Naive thymus-derived CD4-positive, alpha-beta T cell (primary cell): Measurements from ENCODE around the gene C4orf46. TPM values are rescaled to one million over a fixed set of nuclear protein-coding genes. Genes with fewer than 3 reads are reported as not detected.
A peak's percentile ranks its signal among the peaks of the same experiment; 100 is the strongest.

ENCODE experiments used
- ATAC-seq: fragments of 150-1000 bp; cut with Tn5 transposase; 2 replicates; pipeline ENCODE4 v1.10.0; 2021; ENCODE audit warnings: mild to moderate bottlenecking, moderate library complexity
- CTCF ChIA-PET: fragments of 350-600 bp; sonication (Branson Sonifier 250); formaldehyde crosslinking; loops from one replicate; lab custom pipeline; 2021; ENCODE audit warnings: antibody characterized with exemption; lab: Charles Lee
- POLR2A ChIA-PET: fragments of 350-600 bp; sonication (Branson Sonifier 250); formaldehyde crosslinking; loops from one replicate; lab custom pipeline; 2021; ENCODE audit warnings: antibody characterized with exemption, inconsistent platforms; lab: Charles Lee
- DNase-seq, 9 donors: peaks; one replicate each; pipeline versions ENCODE4 v3.0.0 to v3.0.0-alpha.2; 2020 to 2022; ENCODE audit warnings: mixed read lengths in 1 of 9
- H3K27ac ChIP-seq: one replicate; pipeline ENCODE4 v1.7.0; 2013; ENCODE audit warnings: mild to moderate bottlenecking, low read depth, low read length, moderate library complexity
- H3K27me3 ChIP-seq, 2 donors: one replicate each; pipeline ENCODE4 v1.7.0; 2013; ENCODE audit warnings: low read length in 2 of 2, mild to moderate bottlenecking in 2 of 2, moderate library complexity in 2 of 2; ENCODE audit not compliant: control insufficient read depth in 2 of 2, insufficient read depth in 2 of 2
- H3K36me3 ChIP-seq, 3 experiments: 1 replicate in 2 of 3; 2 replicates in 1 of 3; pipeline ENCODE4 v1.7.0; 2013; ENCODE audit warnings: low read length in 3 of 3, mild to moderate bottlenecking in 3 of 3, moderate library complexity in 1 of 3; ENCODE audit not compliant: insufficient read depth in 3 of 3, control insufficient read depth in 2 of 3
- H3K4me1 ChIP-seq, 2 donors: one replicate each; pipeline ENCODE4 v1.7.0; 2013; ENCODE audit warnings: low read length in 2 of 2, mild to moderate bottlenecking in 2 of 2, moderate library complexity in 1 of 2; ENCODE audit not compliant: control insufficient read depth in 2 of 2, insufficient read depth in 2 of 2
- H3K4me3 ChIP-seq: 2 replicates; pipeline ENCODE4 v1.7.0; 2013; ENCODE audit warnings: mild to moderate bottlenecking, low read length
- H3K9me3 ChIP-seq, 3 experiments: 1 replicate in 2 of 3; 2 replicates in 1 of 3; pipeline ENCODE4 v1.7.0; 2013; ENCODE audit warnings: low read length in 3 of 3; ENCODE audit not compliant: control insufficient read depth in 2 of 3
- H3K27ac Mint-ChIP-seq, 9 donors: one replicate each; pipeline ENCODE4 v1.8.0; 2020 to 2022; ENCODE audit warnings: mixed read lengths in 9 of 9, mild to moderate bottlenecking in 8 of 9, moderate library complexity in 5 of 9, inconsistent platforms in 2 of 9
- H3K27me3 Mint-ChIP-seq, 5 donors: one replicate each; pipeline ENCODE4 v1.8.0; 2021 to 2022; ENCODE audit warnings: mixed read lengths in 5 of 5, mild to moderate bottlenecking in 1 of 5
- H3K36me3 Mint-ChIP-seq, 5 donors: one replicate each; pipeline ENCODE4 v1.8.0; 2020 to 2022; ENCODE audit warnings: mixed read lengths in 5 of 5, mild to moderate bottlenecking in 3 of 5, inconsistent platforms in 1 of 5
- H3K4me1 Mint-ChIP-seq, 7 donors: one replicate each; pipeline ENCODE4 v1.8.0; 2020 to 2022; ENCODE audit warnings: mixed read lengths in 7 of 7, mild to moderate bottlenecking in 3 of 7, inconsistent platforms in 1 of 7
- H3K4me3 Mint-ChIP-seq, 10 donors: one replicate each; pipeline ENCODE4 v1.8.0; 2020 to 2022; ENCODE audit warnings: mild to moderate bottlenecking in 10 of 10, mixed read lengths in 10 of 10, moderate library complexity in 6 of 10, inconsistent platforms in 2 of 10
- H3K9me3 Mint-ChIP-seq, 11 donors: one replicate each; pipeline ENCODE4 v1.8.0; 2020 to 2022; ENCODE audit warnings: mixed read lengths in 11 of 11, mild to moderate bottlenecking in 4 of 11, inconsistent platforms in 1 of 11, moderate library complexity in 1 of 11
- intact Hi-C, 2 donors: fragments of 100-400 bp; cut with micrococcal nuclease; formaldehyde crosslinking; loops; one replicate each; pipeline ENCODE4 v1.15.1; 2023
- polyA plus RNA-seq, 2 donors: library from polyadenylated mRNA; unstranded; fragments of 300-500 nt; fragmentation: Illumina TruSeq; gene quantifications; one replicate each; pipeline ENCODE4 v1.2.3, GENCODE V29; 2021
- total RNA-seq, 6 experiments: library from RNA in 5 of 6; stranded (reverse) in 5 of 6; gene quantifications; 1 replicate in 5 of 6; 2 replicates in 1 of 6; pipeline ENCODE4 v1.2.3 and lab custom pipeline; 2021 to 2026

Gene C4orf46
- total and polyA plus RNA-seq, 7 experiments from 2014 or later: 1.8 to 15.4 (median 4.2) TPM

GRCh38 chr4:158682066-158682465, 10.4 kb upstream of the C4orf46 start:
- CTCF ChIA-PET: no interaction called here
- DNase-seq: no peak
- POLR2A ChIA-PET: no interaction called here
- no peak overlapping the region for H3K4me3 Mint-ChIP-seq
- H3K4me1 Mint-ChIP-seq: peaks cover 0 to 9% (median under 1%) of the 10 kb centered on the region in 7 donors
- Histone ChIP-seq H3K4me1 (no peaks in the 10 kb centered on the region), H3K9me3 (no peaks in the 10 kb centered on the region), H3K4me3 (no peak overlapping the region), H3K27me3 (no peaks in the 10 kb centered on the region), H3K36me3 (peaks cover 0 to 8% (median 0%) of the 10 kb centered on the region in 3 experiments), H3K27ac (no peak overlapping the region)
- intact Hi-C loops: no loop called here
- H3K9me3 Mint-ChIP-seq: peaks cover 0 to 2% (median 0%) of the 10 kb centered on the region in 11 donors
- H3K27me3 Mint-ChIP-seq: no peaks in the 10 kb centered on the region
- H3K36me3 Mint-ChIP-seq: peaks cover 4 to 31% (median 7%) of the 10 kb centered on the region in 5 donors
- H3K27ac Mint-ChIP-seq: no peak overlapping the region
- ATAC-seq: no peak

- intact Hi-C loops: no loop called here
- no peak overlapping the region for H3K27ac ChIP-seq
- H3K27me3 ChIP-seq: no peaks in the 10 kb centered on the region
- H3K36me3 ChIP-seq: peaks cover 0 to 8% (median 0%) of the 10 kb centered on the region in 3 experiments
- no peak overlapping the region for H3K4me3 ChIP-seq
- Mint-ChIP-seq H3K9me3 (peaks cover 0 to 2% (median 0%) of the 10 kb centered on the region in 11 donors), H3K4me1 (peaks cover 0 to 13% (median 3%) of the 10 kb centered on the region in 7 donors), H3K27ac (no peak overlapping the region), H3K36me3 (peaks cover 4 to 28% (median 7%) of the 10 kb centered on the region in 5 donors), H3K27me3 (no peaks in the 10 kb centered on the region), H3K4me3 (no peak overlapping the region)
- POLR2A ChIA-PET: no interaction called here
- H3K4me1 ChIP-seq: no peaks in the 10 kb centered on the region
- no peak for DNase-seq
- no peak for ATAC-seq
- CTCF ChIA-PET: no interaction called here
- no peaks in the 10 kb centered on the region for H3K9me3 ChIP-seq
Observed at GRCh38 chr4:158681629-158682028, 9.9 kb upstream of the C4orf46 start.

- Histone ChIP-seq H3K4me3 (no peak overlapping the region), H3K27ac (no peak overlapping the region), H3K27me3 (no peaks in the 10 kb centered on the region), H3K9me3 (no peaks in the 10 kb centered on the region), H3K4me1 (no peaks in the 10 kb centered on the region), H3K36me3 (peaks cover 0 to 8% (median 0%) of the 10 kb centered on the region in 3 experiments)
- H3K4me1 Mint-ChIP-seq: peaks cover 2 to 25% (median 11%) of the 10 kb centered on the region in 7 donors
- no peak for ATAC-seq
- peaks cover 4 to 15% (median 7%) of the 10 kb centered on the region in 5 donors for H3K36me3 Mint-ChIP-seq
- POLR2A ChIA-PET: no interaction called here
- no peak overlapping the region for H3K4me3 Mint-ChIP-seq
- no peak for DNase-seq
- H3K27ac Mint-ChIP-seq: no peak overlapping the region
- intact Hi-C loops: no loop called here
- peaks cover 0 to 2% (median 0%) of the 10 kb centered on the region in 11 donors for H3K9me3 Mint-ChIP-seq
- no peaks in the 10 kb centered on the region for H3K27me3 Mint-ChIP-seq
- CTCF ChIA-PET: no interaction called here
Observed at GRCh38 chr4:158678767-158679166, 7.1 kb upstream of the C4orf46 start.

DNA sequence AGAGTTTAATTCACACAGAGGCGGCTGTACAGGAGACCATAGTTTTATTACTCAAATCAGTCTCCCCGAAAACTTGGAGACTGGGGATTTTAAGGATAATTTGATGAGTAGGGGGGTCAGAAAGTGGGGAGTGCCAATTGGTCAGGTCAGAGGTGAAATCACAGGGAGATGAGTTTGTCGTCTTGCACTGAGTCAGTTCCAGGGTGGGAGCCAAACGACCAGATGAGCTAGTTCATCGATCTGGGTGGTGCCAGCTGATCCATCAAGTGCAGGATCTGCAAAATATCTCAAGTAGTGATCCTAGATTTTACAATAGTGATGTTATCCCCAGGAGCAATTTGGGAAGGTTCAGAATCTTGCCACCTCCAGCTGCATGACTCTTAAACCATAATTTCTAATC, 4.4 kb upstream of the C4orf46 start:
- Mint-ChIP-seq H3K36me3 (peaks cover 4 to 15% (median 7%) of the 10 kb centered on the region in 5 donors), H3K9me3 (peaks cover 0 to 2% (median 0%) of the 10 kb centered on the region in 11 donors), H3K4me1 (peaks cover 5 to 42% (median 27%) of the 10 kb centered on the region in 7 donors), H3K4me3 (no peak overlapping the region), H3K27ac (no peak overlapping the region), H3K27me3 (peaks cover 0 to 3% (median 0%) of the 10 kb centered on the region in 5 donors)
- Histone ChIP-seq H3K4me1 (peaks cover 7 to 10% of the 10 kb centered on the region in 2 donors), H3K36me3 (peaks cover 0 to 4% (median 0%) of the 10 kb centered on the region in 3 experiments), H3K27ac (no peak overlapping the region), H3K4me3 (no peak overlapping the region), H3K9me3 (no peaks in the 10 kb centered on the region), H3K27me3 (no peaks in the 10 kb centered on the region)
- intact Hi-C loops: no loop called here
- CTCF ChIA-PET: no interaction called here
- ATAC-seq: no peak
- POLR2A ChIA-PET: no interaction called here
- DNase-seq: no peak

- peaks cover 13 to 16% of the 10 kb centered on the region in 2 donors for H3K4me1 ChIP-seq
- ChIA-PET POLR2A (interaction anchor here (0.6 kb wide), 1 partner anchor 21 kb away, joined by 4 read pairs; no protein-coding TSS in a partner anchor), CTCF (no interaction called here)
- no peaks in the 10 kb centered on the region for H3K27me3 ChIP-seq
- intact Hi-C loops: loop anchor here (2.0 kb wide), 1 partner anchor 177 kb away; no protein-coding TSS in a partner anchor
- peaks cover 0 to 4% (median 0%) of the 10 kb centered on the region in 3 experiments for H3K36me3 ChIP-seq
- H3K27ac ChIP-seq: no peak overlapping the region
- ATAC-seq: no peak
- H3K36me3 Mint-ChIP-seq: peaks cover 0 to 5% (median 2%) of the 10 kb centered on the region in 5 donors
- H3K9me3 ChIP-seq: no peaks in the 10 kb centered on the region
- H3K9me3 Mint-ChIP-seq: no peaks in the 10 kb centered on the region
- no peak for DNase-seq
- H3K27me3 Mint-ChIP-seq: peaks cover 0 to 3% (median 0%) of the 10 kb centered on the region in 5 donors
- peak overlapping the region in 1 of 9 donors; percentile 17 for H3K27ac Mint-ChIP-seq
- H3K4me1 Mint-ChIP-seq: peaks cover 6 to 47% (median 35%) of the 10 kb centered on the region in 7 donors
- peak overlapping the region in 6 of 10 donors; percentile 18 to 96 (median 42) for H3K4me3 Mint-ChIP-seq
- no peak overlapping the region for H3K4me3 ChIP-seq
Observed at GRCh38 chr4:158673633-158674032, 1.9 kb upstream of the C4orf46 start.

DNA sequence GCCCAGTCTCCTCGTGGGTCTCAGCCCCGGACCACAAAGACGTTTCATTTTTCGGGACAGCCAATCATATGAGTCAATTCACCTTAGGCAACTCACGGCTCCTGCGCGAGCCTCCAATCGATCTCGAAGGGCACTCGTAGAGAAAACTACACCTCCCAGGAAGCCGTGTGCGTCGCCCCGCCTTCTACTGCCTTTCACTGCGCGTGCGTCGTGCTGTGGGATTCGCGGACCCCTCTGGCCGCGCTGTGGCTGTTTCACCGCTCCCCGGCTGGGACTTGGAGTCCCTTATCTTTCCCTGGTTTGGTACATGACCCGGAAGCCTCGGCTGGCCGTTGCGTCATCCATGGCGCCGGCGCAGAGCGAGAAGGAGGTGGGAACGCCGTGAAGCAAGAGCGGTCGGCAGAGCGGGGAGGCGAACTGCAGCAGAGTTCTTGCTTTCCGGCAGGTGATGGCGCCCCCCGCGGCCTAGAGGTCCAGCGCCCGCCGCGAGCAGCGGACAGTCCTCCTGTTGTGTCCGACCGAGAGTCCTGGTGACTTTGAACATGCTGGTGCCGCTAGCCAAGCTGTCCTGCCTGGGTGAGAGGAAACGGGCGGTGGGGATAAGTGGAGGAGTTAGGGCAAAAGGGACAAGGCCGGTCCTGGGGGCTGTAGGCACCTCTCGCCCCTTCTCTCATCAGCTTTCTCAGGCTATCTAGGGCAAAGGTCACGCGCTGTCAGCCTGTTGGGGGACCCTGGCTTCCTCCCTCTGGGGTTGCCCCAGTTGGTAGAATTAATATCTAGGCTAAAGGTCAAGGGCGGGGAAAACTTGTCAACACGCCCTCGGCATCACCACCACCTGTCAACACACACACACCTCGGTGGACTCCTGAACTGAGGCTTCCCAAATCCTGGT, 474 bp upstream of the C4orf46 start, which contains the start of gene ETFDH:
TSS of gene ETFDH (plus strand) at position 382 of the 892 bp plus-strand sequence. CDS start at position 543, 161 bp downstream.
- H3K36me3 ChIP-seq: peaks cover 0 to 4% (median 0%) of the 10 kb centered on the region in 3 experiments
- Mint-ChIP-seq H3K9me3 (no peaks in the 10 kb centered on the region), H3K4me1 (peaks cover 6 to 43% (median 35%) of the 10 kb centered on the region in 7 donors), H3K4me3 (peak within 1 kb of the TSS; percentile 88 to 99 (median 96)), H3K27ac (peak within 1 kb of the TSS; percentile 91 to 99 (median 97)), H3K36me3 (peaks cover 0 to 7% (median 0%) of the 10 kb centered on the region in 5 donors), H3K27me3 (peaks cover 0 to 3% (median 0%) of the 10 kb centered on the region in 5 donors)
- intact Hi-C loops: loop anchor here (1.0 to 2.0 kb wide), 9 partner anchors 20 to 534 kb away; partner anchors contain the start of genes PPID (in 2 of the 2), RAPGEF2 (in 2 of the 2) and FNIP2 (in 1 of the 2)
- H3K27ac ChIP-seq: peak within 1 kb of the TSS; percentile 93
- ATAC-seq (peak; percentile 88), DNase-seq (peak; percentile 91 to 99 (median 98))
- POLR2A ChIA-PET: interaction anchor here (1.1 kb wide), 1 partner anchor 52 kb away, joined by 4 read pairs; the partner anchor contains the start of gene PPID
- CTCF ChIA-PET: no interaction called here
- peak within 1 kb of the TSS; percentile 80 for H3K4me3 ChIP-seq
- H3K27me3 ChIP-seq: no peaks in the 10 kb centered on the region
- no peaks in the 10 kb centered on the region for H3K9me3 ChIP-seq
- H3K4me1 ChIP-seq: peaks cover 13 to 16% of the 10 kb centered on the region in 2 donors
